Measurements from ENCODE around the gene NEK7.

NEK7 gene

DNA sequence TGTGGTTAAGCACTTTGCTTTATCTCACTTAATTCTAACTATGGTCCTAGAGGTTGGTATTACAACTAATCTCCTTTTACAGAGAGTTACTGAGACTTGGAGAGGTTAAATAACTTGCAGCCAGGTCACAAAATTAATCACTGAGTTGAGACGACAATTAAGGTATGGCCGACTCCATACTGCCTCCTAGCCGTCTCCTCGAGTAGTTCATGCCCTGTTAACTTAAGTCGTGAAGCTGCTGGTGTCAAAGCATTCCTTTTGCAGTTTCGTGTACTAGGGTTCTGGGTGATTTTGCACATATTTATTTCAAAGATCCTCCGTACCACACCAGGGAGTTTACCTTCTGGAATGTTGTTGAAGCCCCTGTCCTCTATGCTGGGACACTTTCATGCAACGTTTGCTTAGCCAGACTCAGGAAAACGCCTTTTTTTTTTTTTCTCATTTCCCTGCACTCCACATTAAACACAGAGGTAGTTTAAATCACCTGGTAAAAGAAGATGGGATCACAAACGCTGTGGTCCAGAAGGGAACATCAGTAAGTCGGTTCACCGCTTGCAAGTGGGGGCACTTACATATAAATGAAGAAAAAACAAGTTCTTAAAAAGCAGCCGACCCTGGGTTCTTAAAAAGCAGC is 570 bp upstream of the NEK7 start:
- H3K27ac ChIP-seq, result peak overlapping the region; percentile 97 to 100
- TF ChIP-seq, protein P1, sequence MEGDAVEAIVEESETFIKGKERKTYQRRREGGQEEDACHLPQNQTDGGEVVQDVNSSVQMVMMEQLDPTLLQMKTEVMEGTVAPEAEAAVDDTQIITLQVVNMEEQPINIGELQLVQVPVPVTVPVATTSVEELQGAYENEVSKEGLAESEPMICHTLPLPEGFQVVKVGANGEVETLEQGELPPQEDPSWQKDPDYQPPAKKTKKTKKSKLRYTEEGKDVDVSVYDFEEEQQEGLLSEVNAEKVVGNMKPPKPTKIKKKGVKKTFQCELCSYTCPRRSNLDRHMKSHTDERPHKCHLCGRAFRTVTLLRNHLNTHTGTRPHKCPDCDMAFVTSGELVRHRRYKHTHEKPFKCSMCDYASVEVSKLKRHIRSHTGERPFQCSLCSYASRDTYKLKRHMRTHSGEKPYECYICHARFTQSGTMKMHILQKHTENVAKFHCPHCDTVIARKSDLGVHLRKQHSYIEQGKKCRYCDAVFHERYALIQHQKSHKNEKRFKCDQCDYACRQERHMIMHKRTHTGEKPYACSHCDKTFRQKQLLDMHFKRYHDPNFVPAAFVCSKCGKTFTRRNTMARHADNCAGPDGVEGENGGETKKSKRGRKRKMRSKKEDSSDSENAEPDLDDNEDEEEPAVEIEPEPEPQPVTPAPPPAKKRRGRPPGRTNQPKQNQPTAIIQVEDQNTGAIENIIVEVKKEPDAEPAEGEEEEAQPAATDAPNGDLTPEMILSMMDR (IDR thresholded peaks at IDR 0.05), result peak; percentile 61

DNA sequence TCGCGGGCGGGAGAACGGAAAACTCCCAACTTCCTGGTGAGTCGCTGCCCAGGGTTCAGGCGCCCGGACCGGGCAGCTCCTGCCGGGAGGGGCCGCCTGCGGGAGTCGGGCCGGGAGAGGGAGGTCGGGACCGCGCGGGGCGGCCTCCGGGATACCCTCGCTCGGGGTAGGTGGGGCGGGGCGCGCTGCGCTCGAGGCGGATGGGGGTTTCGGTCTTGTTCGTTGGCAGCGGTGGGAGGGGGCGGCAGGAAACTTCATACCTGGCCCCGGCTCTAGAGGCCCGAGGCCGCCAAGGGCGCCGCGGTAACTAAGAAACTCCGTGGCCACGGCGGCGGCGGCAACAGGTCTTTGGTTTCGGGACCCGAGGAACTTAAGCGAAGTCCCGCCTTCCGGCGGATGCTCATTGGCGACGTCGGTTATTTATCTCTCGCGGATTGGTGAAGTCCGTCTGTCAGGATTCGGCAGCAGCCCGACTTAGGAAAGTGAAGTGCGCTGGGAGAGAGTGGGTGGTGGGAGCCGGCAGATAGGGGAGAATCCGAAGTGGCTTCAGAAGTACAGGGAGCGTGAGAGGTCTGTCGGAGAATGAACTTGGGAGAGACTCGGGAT is 546 bp downstream of the NEK7 start:
- Histone ChIP-seq H3K27ac (peak overlapping the region; percentile 97 to 100), H3K4me3 (peak overlapping the region; percentile 98)
- TF ChIP-seq, protein P1 (IDR thresholded peaks at IDR 0.05), result no peak
- peak; percentile 93 for DNase-seq (ENCODE audit: low spot score)

More for the DNA sequence above, 570 bp upstream of the NEK7 start:
- no peak for DNase-seq (ENCODE audit: low spot score)
- peak overlapping the region; percentile 98 for H3K4me3 ChIP-seq

DNA sequence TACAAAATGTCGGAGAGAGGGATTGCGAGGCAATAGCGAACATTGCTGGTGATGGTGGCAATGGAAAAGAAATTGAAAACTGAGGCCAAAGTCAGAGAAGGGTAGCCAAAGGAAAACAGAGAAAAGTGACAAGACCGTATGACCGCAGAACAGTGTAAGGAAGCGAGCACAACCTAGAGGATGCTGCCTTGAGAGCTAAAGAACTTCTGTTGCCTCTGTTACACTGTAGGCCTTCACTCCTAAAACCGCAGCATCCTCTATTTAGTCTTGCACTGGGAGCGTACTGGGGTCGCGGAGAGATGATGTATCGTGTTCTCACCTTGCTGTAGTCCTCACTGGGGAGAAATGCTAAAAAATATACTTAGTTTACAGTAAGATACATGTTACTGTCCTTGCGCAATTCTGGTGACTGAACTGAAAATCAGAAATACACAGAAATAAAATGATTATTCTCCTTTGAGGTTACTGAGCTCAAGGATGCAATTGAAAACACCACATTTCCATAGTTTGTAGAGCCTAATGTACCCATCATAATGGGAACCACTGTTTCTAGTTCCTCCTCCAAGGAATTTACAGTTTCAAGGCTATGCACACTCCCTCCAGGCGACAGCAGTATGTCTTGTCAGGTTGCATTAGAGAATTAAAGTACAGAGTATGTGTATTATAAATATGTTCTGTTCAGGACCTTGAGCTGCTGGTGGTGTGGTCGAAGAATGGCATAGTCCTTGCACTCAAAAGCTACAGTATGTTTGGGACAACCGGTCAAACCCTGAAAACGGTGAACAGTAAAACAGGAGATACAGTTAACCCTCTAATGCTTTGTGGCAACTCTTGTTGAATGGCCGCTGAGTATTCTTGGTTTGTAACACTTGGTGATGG is 1.3 kb downstream of the NEK7 start:
- TF ChIP-seq, protein P1 (IDR thresholded peaks at IDR 0.05), result no peak
- DNase-seq (ENCODE audit: low spot score), result no peak
- H3K27ac ChIP-seq, result peak overlapping the region; percentile 97 to 100

DNA sequence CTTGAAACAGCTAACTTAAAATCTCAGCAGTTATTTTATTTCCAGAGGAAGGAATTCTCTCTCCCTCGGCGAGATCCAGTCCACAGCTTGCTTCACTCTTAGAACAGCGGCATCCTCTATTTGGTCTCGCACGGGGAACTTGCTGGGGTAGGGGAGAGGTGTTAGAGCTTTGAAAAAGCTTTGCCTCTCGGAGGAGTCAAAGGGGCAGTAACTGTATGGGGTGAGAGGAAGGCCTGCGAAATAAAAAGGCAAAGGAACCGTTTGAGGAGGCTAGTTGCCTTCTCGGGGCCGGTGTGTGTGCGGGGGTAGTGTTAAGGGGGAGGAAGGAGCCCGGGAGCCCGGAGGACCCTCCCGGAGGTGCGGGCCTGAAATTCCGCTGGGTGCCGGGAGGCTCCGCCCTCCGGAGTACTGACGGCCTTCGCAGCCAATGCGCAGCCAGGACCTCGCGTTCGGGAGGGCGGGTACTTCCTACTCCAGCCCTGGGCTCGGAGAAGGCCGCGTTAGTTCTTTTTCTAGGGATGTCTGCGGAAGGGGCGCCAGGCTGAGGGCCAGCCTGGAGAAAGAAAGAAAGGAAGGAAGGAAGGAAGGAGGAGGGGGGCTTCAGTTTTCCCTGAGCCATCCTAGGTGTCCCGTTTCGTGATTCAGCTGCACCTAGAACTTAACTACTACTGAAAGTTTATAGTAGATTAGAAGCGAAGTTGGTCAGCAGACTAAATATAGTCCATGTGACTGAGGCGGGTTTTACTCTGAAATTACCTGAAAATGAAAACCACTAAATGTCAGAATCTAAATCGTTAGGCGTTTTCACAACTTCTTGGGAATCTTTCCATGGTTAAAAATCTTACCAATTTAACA is 2.2 kb downstream of the NEK7 start:
- TF ChIP-seq, protein P1 (IDR thresholded peaks at IDR 0.05), result no peak
- Histone ChIP-seq H3K27ac (peak overlapping the region; percentile 97 to 100), H3K4me3 (peak overlapping the region; percentile 98)
- peak; percentile 90 for DNase-seq (ENCODE audit: low spot score)

More for the DNA sequence above, 1.3 kb downstream of the NEK7 start:
- peak overlapping the region; percentile 98 for H3K4me3 ChIP-seq

DNA sequence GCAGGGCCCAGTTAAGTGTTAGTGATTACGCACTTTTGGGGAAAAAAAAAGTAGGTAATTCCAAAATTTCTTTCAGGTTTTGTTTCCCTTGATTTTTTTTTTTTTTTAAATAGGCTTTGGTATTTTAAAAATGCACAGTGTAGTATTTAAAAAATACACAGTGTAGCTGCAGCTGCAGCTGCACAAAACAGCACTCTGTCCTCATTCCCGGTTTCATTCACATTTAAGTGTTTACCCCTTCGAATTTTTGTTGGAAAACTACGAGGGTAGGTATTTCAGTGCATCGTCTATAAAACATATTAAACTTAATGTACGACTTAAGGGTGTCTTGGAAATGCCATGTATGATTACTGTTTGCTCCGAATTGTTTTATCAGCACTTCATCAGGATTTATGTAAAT is 3.4 kb downstream of the NEK7 start:
- Histone ChIP-seq H3K4me3 (no peak overlapping the region), H3K27ac (no peak overlapping the region)
- DNase-seq (ENCODE audit: low spot score), result no peak
- TF ChIP-seq, protein P1 (IDR thresholded peaks at IDR 0.05), result no peak

DNA sequence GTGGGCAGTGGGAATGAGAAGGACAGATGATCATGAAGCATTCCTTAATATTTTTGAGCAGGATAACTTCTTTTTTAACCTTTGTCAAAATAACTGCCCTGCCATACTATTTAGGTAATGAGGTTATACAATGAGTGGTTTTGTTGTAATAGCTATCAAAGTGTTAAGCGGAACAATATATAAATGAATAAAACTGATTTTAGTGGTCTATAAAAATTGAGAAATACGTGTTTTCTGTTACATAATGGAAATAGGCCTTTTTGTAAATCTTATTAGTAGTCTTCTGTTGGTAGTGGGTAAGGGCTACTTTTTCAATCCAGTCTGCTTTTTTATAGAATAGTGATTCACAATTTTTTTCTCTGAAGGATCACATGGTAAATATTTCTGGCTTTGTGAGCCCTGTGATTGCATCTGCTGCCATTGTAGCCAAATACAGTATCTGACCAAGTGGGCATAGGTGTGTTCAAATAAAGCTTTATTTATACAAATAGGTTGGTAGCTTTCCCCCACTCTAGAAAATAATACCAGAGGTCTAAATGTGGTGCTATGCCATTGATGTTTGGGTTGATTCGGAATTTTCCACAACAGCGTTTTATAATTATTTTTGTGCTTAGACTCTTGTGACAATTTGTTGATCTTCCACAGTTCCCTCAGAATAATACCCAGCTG is 4.3 kb downstream of the NEK7 start:
- TF ChIP-seq, protein P1 (IDR thresholded peaks at IDR 0.05), result no peak
- H3K4me3 ChIP-seq, result no peak overlapping the region
- no peak for DNase-seq (ENCODE audit: low spot score)
- no peak overlapping the region for H3K27ac ChIP-seq
